CD14-positive monocyte (primary cell): ENCODE results near the gene ZFHX3. TPM values are rescaled to one million over a fixed set of nuclear protein-coding genes. Genes with fewer than 3 reads are reported as not detected.

Source experiments
- DNase-seq, 3 donors: peaks; one replicate each; pipeline ENCODE4 v3.0.0-alpha.2; 2011 to 2022
- H2AFZ ChIP-seq: 2 replicates; pipeline ENCODE4 v1.6.0; 2012; ENCODE audit warnings: mild to moderate bottlenecking, low read depth, low read length, inconsistent platforms; ENCODE audit not compliant: insufficient read depth, poor library complexity, severe bottlenecking
- H3K27ac ChIP-seq, 2 donors: 1 replicate in 1 of 2; 2 replicates in 1 of 2; pipeline ENCODE4 v1.5.1; 2012 to 2013; ENCODE audit warnings: low read length in 2 of 2, control low read depth in 1 of 2, inconsistent platforms in 1 of 2, low read depth in 1 of 2, mild to moderate bottlenecking in 1 of 2
- H3K27me3 ChIP-seq, 2 donors: one replicate each; pipeline versions ENCODE4 v1.6.0 to v1.6.1; 2011 to 2013; ENCODE audit warnings: low read length in 2 of 2; ENCODE audit not compliant: control insufficient read depth in 2 of 2, insufficient read depth in 2 of 2
- H3K36me3 ChIP-seq, 2 donors: replicated peaks in 1 of 2; 1 replicate in 1 of 2; 2 replicates in 1 of 2; pipeline versions ENCODE4 v1.5.1 to v1.6.1; 2012 to 2013; ENCODE audit warnings: low read length in 2 of 2, control low read depth in 1 of 2, inconsistent platforms in 1 of 2, mild to moderate bottlenecking in 1 of 2; ENCODE audit not compliant: insufficient read depth in 2 of 2, control insufficient read depth in 1 of 2
- H3K4me1 ChIP-seq, 2 donors: 1 replicate in 1 of 2; 2 replicates in 1 of 2; pipeline versions ENCODE4 v1.5.1 to v1.6.1; 2012 to 2013; ENCODE audit warnings: low read length in 2 of 2, control low read depth in 1 of 2, inconsistent platforms in 1 of 2, mild to moderate bottlenecking in 1 of 2, moderate library complexity in 1 of 2; ENCODE audit not compliant: insufficient read depth in 2 of 2, control insufficient read depth in 1 of 2
- H3K4me2 ChIP-seq: replicated peaks from 2 replicates; pipeline ENCODE3; 2012; ENCODE audit warnings: low read length, moderate library complexity, mild to moderate bottlenecking; ENCODE audit not compliant: poor library complexity, severe bottlenecking; ENCODE audit errors: extremely low read depth
- H3K4me3 ChIP-seq, 3 experiments: fragments of 200-600 bp in 1 of 3; sonication (generic) in 1 of 3; replicated peaks in 1 of 3; 1 replicate in 2 of 3; 2 replicates in 1 of 3; pipeline ENCODE4 v1.5.1; 2011 to 2013; ENCODE audit warnings: low read length in 3 of 3, mild to moderate bottlenecking in 3 of 3, control low read depth in 2 of 3, low read depth in 2 of 3, inconsistent platforms in 1 of 3, moderate library complexity in 1 of 3
- H3K79me2 ChIP-seq: 2 replicates; pipeline ENCODE4 v1.6.0; 2012; ENCODE audit warnings: mild to moderate bottlenecking, control low read depth, inconsistent platforms, low read length, moderate library complexity; ENCODE audit not compliant: insufficient read depth
- H3K9ac ChIP-seq: 2 replicates; pipeline ENCODE4 v1.6.0; 2017; ENCODE audit warnings: low read length, mild to moderate bottlenecking; ENCODE audit not compliant: insufficient read depth, poor library complexity, severe bottlenecking
- H3K9me3 ChIP-seq, 2 donors: replicated peaks in 1 of 2; 1 replicate in 1 of 2; 2 replicates in 1 of 2; pipeline versions ENCODE4 v1.5.1 to v1.6.1; 2012 to 2013; ENCODE audit warnings: low read length in 2 of 2, control low read depth in 1 of 2; ENCODE audit not compliant: control insufficient read depth in 1 of 2, insufficient read depth in 1 of 2
- H4K20me1 ChIP-seq: 2 replicates; pipeline ENCODE4 v1.6.0; 2012; ENCODE audit warnings: mild to moderate bottlenecking, low read length, control low read depth, moderate library complexity; ENCODE audit not compliant: insufficient read depth
- H3K27ac Mint-ChIP-seq, 7 donors: one replicate each; pipeline ENCODE4 v1.8.0; 2020; ENCODE audit warnings: mild to moderate bottlenecking in 7 of 7, mixed read lengths in 7 of 7, moderate library complexity in 6 of 7, inconsistent platforms in 2 of 7
- H3K27me3 Mint-ChIP-seq, 3 donors: one replicate each; pipeline ENCODE4 v1.8.0; 2021 to 2022; ENCODE audit warnings: low read depth in 3 of 3, mild to moderate bottlenecking in 3 of 3, mixed read lengths in 3 of 3, moderate library complexity in 3 of 3, inconsistent platforms in 1 of 3
- H3K36me3 Mint-ChIP-seq, 2 donors: one replicate each; pipeline ENCODE4 v1.8.0; 2020; ENCODE audit warnings: mixed read lengths in 2 of 2, inconsistent platforms in 1 of 2, mild to moderate bottlenecking in 1 of 2
- H3K4me1 Mint-ChIP-seq: one replicate; pipeline ENCODE4 v1.8.0; 2020; ENCODE audit warnings: mild to moderate bottlenecking, mixed read lengths
- H3K4me3 Mint-ChIP-seq, 2 donors: one replicate each; pipeline ENCODE4 v1.8.0; 2020; ENCODE audit warnings: mild to moderate bottlenecking in 2 of 2, mixed read lengths in 2 of 2, moderate library complexity in 1 of 2
- H3K9me3 Mint-ChIP-seq, 7 donors: one replicate each; pipeline ENCODE4 v1.8.0; 2020 to 2022; ENCODE audit warnings: mixed read lengths in 7 of 7, mild to moderate bottlenecking in 6 of 7, moderate library complexity in 6 of 7, inconsistent platforms in 2 of 7
- WGBS: methylation state at CpG from one replicate; pipeline ENCODE4 v1.1.5; 2013; ENCODE audit warnings: missing lambda C conversion rate; ENCODE audit not compliant: insufficient coverage; 5-methylcytosine and 5-hydroxymethylcytosine counted together
- intact Hi-C, 2 donors: fragments of 100-400 bp; cut with micrococcal nuclease; formaldehyde crosslinking; loops; one replicate each; pipeline versions ENCODE4 v1.15.0 to v1.15.1; 2023
- polyA plus RNA-seq, 3 donors: library from polyadenylated mRNA; depleted of rRNA in 1 of 3; unstranded in 2 of 3; stranded (reverse) in 1 of 3; fragments of 300-500 nt in 2 of 3; fragments of >200 nt in 1 of 3; fragmentation: Illumina TruSeq in 2 of 3; gene quantifications; 1 replicate in 2 of 3; 2 replicates in 1 of 3; pipeline ENCODE4 v1.2.3, GENCODE V29; 2012 to 2021
- TF ChIP-seq, protein P1 (sequence below): fragments of 200-600 bp; IDR thresholded peaks from one replicate; pipeline ENCODE4 v1.8.0; 2022; ENCODE audit warnings: antibody characterized with exemption, mild to moderate bottlenecking

The ZFHX3 gene
- polyA plus RNA-seq, 3 donors, result 0.42 to 4.2 (median 0.43) TPM

DNA sequence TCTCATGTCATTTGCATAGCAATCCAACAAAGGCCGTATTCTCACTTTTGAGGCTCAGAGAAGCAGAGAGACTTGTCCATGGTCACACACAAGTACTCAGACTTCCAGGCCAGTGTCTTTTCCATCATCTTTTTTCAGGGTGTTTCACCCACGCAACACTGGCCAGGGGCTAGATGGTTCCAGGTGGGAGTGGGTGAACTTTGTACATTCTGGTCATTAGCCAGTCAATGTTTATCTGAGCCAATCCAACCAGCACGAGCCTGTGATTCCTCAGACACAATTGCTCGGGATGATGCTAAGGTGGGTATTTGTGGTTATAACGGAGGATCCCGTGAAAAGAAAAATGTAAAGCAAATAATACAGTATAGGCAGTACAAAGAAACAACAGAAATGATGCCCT is 56.3 kb downstream of the ZFHX3 start:
- Histone ChIP-seq H2AFZ (no peak overlapping the region), H3K4me1 (peaks cover 33 to 35% of the 10 kb centered on the region in 2 donors), H3K9me3 (no peaks in the 10 kb centered on the region), H3K9ac (no peak overlapping the region), H3K27ac (no peak overlapping the region), H3K4me2 (no peak overlapping the region), H3K27me3 (no peaks in the 10 kb centered on the region), H4K20me1 (peaks cover 82% of the 10 kb centered on the region), H3K4me3 (no peak overlapping the region), H3K36me3 (no peaks in the 10 kb centered on the region), H3K79me2 (peaks cover 32% of the 10 kb centered on the region)
- Mint-ChIP-seq H3K27me3 (peaks cover 0 to 4% (median 0%) of the 10 kb centered on the region in 3 donors), H3K4me1 (peaks cover 38% of the 10 kb centered on the region), H3K4me3 (no peak overlapping the region), H3K9me3 (peaks cover 0 to 3% (median 0%) of the 10 kb centered on the region in 7 donors), H3K27ac (no peak overlapping the region), H3K36me3 (peaks cover 0 to 3% of the 10 kb centered on the region in 2 donors)
- intact Hi-C loops, result no loop called here
- 100% methylated on average over 3 of the region's 6 CpGs for WGBS
- DNase-seq, result no peak
- TF ChIP-seq, protein P1, sequence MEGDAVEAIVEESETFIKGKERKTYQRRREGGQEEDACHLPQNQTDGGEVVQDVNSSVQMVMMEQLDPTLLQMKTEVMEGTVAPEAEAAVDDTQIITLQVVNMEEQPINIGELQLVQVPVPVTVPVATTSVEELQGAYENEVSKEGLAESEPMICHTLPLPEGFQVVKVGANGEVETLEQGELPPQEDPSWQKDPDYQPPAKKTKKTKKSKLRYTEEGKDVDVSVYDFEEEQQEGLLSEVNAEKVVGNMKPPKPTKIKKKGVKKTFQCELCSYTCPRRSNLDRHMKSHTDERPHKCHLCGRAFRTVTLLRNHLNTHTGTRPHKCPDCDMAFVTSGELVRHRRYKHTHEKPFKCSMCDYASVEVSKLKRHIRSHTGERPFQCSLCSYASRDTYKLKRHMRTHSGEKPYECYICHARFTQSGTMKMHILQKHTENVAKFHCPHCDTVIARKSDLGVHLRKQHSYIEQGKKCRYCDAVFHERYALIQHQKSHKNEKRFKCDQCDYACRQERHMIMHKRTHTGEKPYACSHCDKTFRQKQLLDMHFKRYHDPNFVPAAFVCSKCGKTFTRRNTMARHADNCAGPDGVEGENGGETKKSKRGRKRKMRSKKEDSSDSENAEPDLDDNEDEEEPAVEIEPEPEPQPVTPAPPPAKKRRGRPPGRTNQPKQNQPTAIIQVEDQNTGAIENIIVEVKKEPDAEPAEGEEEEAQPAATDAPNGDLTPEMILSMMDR, result no peak

DNA sequence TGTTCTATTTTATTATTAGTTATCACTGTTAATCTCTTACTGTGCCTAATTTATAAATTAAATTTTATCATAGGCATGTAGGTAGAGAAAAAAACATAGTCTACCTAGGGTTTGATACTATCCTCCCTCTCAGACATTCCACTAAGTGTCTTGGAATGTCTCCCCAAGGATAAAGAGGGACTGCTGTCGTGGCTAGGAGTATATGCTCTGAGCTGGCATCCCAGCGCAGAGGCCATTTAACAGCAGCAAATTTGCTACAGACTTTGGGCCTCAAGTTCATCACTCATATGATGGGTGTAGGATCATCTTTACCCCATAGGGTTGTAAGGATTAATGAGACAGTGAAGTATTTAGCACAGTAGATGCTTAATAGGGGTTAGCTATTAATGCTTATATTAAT is 56.7 kb downstream of the ZFHX3 start:
- Histone ChIP-seq H3K9me3 (no peaks in the 10 kb centered on the region), H4K20me1 (peaks cover 86% of the 10 kb centered on the region), H3K79me2 (peaks cover 27% of the 10 kb centered on the region), H3K36me3 (no peaks in the 10 kb centered on the region), H3K27ac (no peak overlapping the region), H3K4me1 (peaks cover 29 to 30% of the 10 kb centered on the region in 2 donors), H3K9ac (no peak overlapping the region), H3K4me3 (no peak overlapping the region), H3K27me3 (no peaks in the 10 kb centered on the region), H3K4me2 (no peak overlapping the region), H2AFZ (no peak overlapping the region)
- DNase-seq, result no peak
- H3K9me3 Mint-ChIP-seq, result peaks cover 0 to 3% (median 0%) of the 10 kb centered on the region in 7 donors
- peaks cover 0 to 4% (median 0%) of the 10 kb centered on the region in 3 donors for H3K27me3 Mint-ChIP-seq
- no peak overlapping the region for H3K27ac Mint-ChIP-seq
- WGBS, result no CpG with 5 or more reads among the region's 2 CpGs
- no peak overlapping the region for H3K4me3 Mint-ChIP-seq
- intact Hi-C loops, result no loop called here
- peaks cover 0 to 4% of the 10 kb centered on the region in 2 donors for H3K36me3 Mint-ChIP-seq
- TF ChIP-seq, protein P1, result no peak
- H3K4me1 Mint-ChIP-seq, result peaks cover 34% of the 10 kb centered on the region
